Gastroesophageal sphincter (tissue), 4 donors: ENCODE data around the gene ZNF865. TPM values are rescaled to one million over a fixed set of nuclear protein-coding genes. Genes with fewer than 3 reads are reported as not detected.

Source experiments
- ATAC-seq: fragments of 150-250 bp; one replicate; pipeline ENCODE4 v1.9.1; 2016; ENCODE audit warnings: mild to moderate bottlenecking, moderate library complexity
- H3K27ac ChIP-seq, 4 donors: fragments of 200-600 bp; sonication (generic) in 3 of 4; 1 replicate in 3 of 4; 2 replicates in 1 of 4; pipeline ENCODE4 v1.5.1; 2016 to 2019
- H3K27me3 ChIP-seq: fragments of 200-600 bp; sonication (generic); one replicate; pipeline ENCODE4 v1.5.1; 2019
- H3K36me3 ChIP-seq, 2 donors: fragments of 200-600 bp; sonication (generic); one replicate each; pipeline ENCODE4 v1.5.1; 2019; ENCODE audit warnings: control low read depth in 1 of 2
- H3K4me1 ChIP-seq, 3 donors: fragments of 200-600 bp; sonication (generic); 1 replicate in 2 of 3; 2 replicates in 1 of 3; pipeline ENCODE4 v1.5.1; 2016 to 2019; ENCODE audit warnings: control low read depth in 2 of 3
- H3K4me3 ChIP-seq, 2 donors: fragments of 200-600 bp; sonication (generic); one replicate each; pipeline ENCODE4 v1.5.1; 2019; ENCODE audit warnings: mild to moderate bottlenecking in 1 of 2, moderate library complexity in 1 of 2
- H3K9me3 ChIP-seq, 3 donors: fragments of 200-600 bp; sonication (generic); one replicate each; pipeline ENCODE4 v1.5.1; 2017 to 2019; ENCODE audit warnings: control low read depth in 2 of 3
- EP300 ChIP-seq: sonication (generic); formaldehyde crosslinking; IDR thresholded peaks from one replicate; pipeline ENCODE4 v1.6.1; 2017; ENCODE audit warnings: antibody characterized with exemption, mild to moderate bottlenecking
- POLR2A ChIP-seq, 2 donors: fragments of 450-650 bp; IDR thresholded peaks; one replicate each; pipeline ENCODE4 v1.6.1; 2017; ENCODE audit warnings: antibody characterized with exemption in 2 of 2, mild to moderate bottlenecking in 2 of 2, moderate library complexity in 1 of 2
- POLR2AphosphoS5 ChIP-seq: sonication (generic); formaldehyde crosslinking; IDR thresholded peaks from one replicate; pipeline ENCODE4 v1.6.1; 2017; ENCODE audit warnings: antibody characterized with exemption
- WGBS, 2 donors: methylation state at CpG; one replicate each; pipeline ENCODE4 v1.1.5; 2018; ENCODE audit warnings: low coverage in 1 of 2; 5-methylcytosine and 5-hydroxymethylcytosine counted together
- total RNA-seq, 4 donors: library from RNA; depleted of rRNA; stranded (reverse); fragments of >200 nt; gene quantifications; one replicate each; pipeline ENCODE4 v1.1.0, GENCODE V29; 2016
- TF ChIP-seq, protein P1 (sequence below), 4 experiments: fragments of 200-600 bp in 2 of 4; fragments of 450-650 bp in 2 of 4; sonication (generic) in 1 of 4; IDR thresholded peaks; one replicate each; pipeline ENCODE4 v1.5.1; 2017 to 2019; ENCODE audit warnings: antibody characterized with exemption in 4 of 4, mild to moderate bottlenecking in 2 of 4, moderate library complexity in 2 of 4

The ZNF865 gene
- total RNA-seq, 4 donors from 2014 or later: 4.6 to 12.0 (median 6.4) TPM

DNA sequence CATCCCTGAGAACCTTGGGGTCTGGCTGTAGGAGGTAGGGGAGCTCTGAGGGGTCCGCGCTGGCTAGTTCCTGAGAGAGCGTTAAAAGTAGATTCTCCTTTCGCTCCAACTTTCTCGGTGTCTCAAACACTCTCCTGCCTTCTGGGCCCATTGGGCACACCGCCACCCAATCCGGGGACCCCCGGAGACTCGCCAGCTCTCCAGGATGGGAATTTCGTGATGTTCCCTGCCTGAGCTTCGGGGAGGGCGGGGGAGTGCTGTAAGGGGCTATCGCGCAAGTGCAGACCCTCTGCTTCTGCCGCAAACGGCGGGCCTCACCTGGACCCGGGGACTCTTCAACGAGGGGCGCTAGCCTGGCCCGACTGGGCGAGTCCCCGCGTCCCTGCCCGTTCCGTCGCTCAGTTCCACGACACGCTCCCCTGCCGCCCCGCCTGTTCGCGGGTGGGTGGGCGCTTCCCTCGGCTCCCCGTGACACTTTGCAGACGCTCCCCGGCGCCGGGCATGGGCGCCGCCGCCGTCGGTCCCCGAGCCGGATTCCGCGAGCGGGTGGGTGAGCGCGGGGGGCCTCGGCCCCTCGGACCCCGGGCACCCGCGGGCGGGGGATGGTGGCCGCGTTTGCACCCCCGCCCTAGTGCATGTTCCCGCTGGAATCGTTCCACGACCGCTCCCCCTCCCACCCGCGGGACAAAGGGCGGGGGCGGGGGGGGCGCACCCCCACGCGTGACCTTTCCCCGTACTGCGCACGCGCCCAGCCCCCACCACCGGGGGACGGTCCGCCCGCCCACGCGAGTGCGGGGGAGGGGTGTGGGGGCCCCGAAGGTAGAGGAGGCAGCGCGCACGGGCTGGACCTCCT is 42.5 kb downstream of the ZNF865 start, which contains the start of gene CCDC106:
TSS of gene CCDC106 (plus strand) at position 481 of the 853 bp plus-strand sequence. CDS start 835 bp downstream, outside the sequence.
- no peaks in the 10 kb centered on the region for H3K9me3 ChIP-seq
- H3K36me3 ChIP-seq: peaks cover 0 to 43% of the 10 kb centered on the region in 2 donors
- H3K4me3 ChIP-seq: peak within 1 kb of the TSS; percentile 76 to 96
- peak; percentile 61 for ATAC-seq
- peaks cover 0 to 77% (median 35%) of the 10 kb centered on the region in 3 donors for H3K4me1 ChIP-seq
- WGBS, 2 donors: no CpG with 5 or more reads among the region's 87 CpGs
- TF ChIP-seq POLR2A (IDR thresholded peaks at IDR 0.05) (peak in 1 of 2 donors; percentile 18), POLR2AphosphoS5 (peak; percentile 36)
- TF ChIP-seq, protein P1, sequence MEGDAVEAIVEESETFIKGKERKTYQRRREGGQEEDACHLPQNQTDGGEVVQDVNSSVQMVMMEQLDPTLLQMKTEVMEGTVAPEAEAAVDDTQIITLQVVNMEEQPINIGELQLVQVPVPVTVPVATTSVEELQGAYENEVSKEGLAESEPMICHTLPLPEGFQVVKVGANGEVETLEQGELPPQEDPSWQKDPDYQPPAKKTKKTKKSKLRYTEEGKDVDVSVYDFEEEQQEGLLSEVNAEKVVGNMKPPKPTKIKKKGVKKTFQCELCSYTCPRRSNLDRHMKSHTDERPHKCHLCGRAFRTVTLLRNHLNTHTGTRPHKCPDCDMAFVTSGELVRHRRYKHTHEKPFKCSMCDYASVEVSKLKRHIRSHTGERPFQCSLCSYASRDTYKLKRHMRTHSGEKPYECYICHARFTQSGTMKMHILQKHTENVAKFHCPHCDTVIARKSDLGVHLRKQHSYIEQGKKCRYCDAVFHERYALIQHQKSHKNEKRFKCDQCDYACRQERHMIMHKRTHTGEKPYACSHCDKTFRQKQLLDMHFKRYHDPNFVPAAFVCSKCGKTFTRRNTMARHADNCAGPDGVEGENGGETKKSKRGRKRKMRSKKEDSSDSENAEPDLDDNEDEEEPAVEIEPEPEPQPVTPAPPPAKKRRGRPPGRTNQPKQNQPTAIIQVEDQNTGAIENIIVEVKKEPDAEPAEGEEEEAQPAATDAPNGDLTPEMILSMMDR (IDR thresholded peaks at IDR 0.05): no peak
- H3K27me3 ChIP-seq: no peaks in the 10 kb centered on the region
- peak within 1 kb of the TSS; percentile 64 to 94 (median 90) for H3K27ac ChIP-seq

DNA sequence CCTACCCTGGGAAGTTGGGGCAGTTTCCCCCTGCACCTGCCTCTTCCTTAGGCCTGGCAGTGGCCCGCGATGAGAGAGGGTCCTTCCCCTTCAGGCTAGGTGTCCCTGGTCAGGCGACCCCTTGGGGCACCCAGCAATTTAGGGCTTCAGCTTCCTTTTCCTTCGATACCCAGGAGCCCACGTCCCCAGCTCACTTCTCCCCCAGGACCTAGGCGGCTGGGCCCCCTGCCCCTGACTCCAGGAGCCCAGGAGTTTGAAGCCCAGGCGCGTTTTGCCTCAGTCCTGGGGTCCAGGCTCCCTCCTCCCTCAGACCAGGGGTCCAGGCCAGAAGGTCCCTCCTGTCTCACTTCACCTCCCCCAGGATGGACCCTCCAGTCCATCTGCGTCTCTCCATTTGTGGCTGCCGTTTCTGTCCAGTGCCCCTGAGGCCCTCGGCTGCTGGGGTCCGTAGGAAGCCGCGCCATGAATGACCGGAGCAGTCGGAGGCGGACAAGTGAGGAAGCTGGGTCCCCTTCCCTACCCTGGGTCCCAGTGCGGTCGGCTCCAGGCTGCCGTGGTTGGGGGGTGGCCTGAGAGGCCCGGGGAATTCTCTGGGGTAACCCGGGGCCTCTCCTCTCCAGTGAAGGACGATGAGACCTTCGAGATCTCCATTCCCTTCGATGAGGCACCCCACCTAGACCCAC is 43.3 kb downstream of the ZNF865 start:
- peak in 1 of 2 donors; percentile 12 for TF ChIP-seq POLR2A (IDR thresholded peaks at IDR 0.05)
- TF ChIP-seq POLR2AphosphoS5: no peak
- Histone ChIP-seq H3K27ac (peak overlapping the region; percentile 64 to 94 (median 90)), H3K27me3 (no peaks in the 10 kb centered on the region), H3K4me1 (peaks cover 0 to 76% (median 37%) of the 10 kb centered on the region in 3 donors), H3K4me3 (peak overlapping the region; percentile 76 to 96), H3K9me3 (no peaks in the 10 kb centered on the region), H3K36me3 (peaks cover 0 to 43% of the 10 kb centered on the region in 2 donors)
- 0 to 16% methylated on average over 4 of the region's 25 CpGs for WGBS, 2 donors
- ATAC-seq: no peak

DNA sequence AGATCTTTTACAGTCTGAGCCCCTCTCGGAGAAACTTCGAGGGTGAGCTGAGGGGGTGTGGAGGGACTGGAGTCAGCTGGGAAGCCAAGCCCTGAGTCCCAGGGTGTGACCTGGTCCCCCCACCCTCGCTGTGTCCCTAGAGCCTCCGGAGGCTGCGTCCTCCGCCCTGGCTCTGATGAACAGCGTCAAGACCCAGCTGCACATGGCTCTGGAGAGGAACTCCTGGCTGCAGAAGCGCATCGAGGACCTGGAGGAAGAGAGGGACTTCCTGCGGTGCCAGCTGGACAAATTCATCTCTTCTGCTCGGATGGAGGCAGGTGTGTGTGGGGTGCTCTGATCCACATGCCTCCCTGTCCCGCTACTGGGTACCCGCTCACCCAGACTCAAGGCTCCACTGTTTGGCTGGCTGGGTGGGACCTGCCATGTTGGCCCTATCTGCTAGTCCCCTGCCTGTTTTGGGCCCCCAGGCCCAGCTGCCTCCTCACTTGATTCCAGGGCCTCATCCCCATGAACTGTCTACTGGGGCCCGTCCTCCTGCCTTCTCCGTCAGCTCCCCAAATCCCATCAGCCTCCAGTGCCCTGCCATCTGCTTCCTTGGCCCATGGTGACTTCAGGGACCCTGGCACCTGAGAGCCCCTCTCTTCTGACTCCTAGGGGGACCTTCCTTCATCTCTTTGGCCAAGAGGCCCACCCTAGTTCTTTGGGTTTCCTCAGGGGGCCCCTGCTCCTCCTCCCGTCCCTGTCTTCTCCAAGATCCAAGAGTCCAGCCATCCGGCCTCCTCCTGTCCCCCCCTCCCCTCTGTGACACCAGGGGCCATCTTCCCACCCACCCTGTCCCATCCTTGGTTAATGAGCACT is 44.0 kb downstream of the ZNF865 start:
- H3K4me3 ChIP-seq: peak overlapping the region in 1 of 2 donors; percentile 96
- H3K27me3 ChIP-seq: no peaks in the 10 kb centered on the region
- H3K36me3 ChIP-seq: peaks cover 0 to 41% of the 10 kb centered on the region in 2 donors
- peaks cover 0 to 68% (median 30%) of the 10 kb centered on the region in 3 donors for H3K4me1 ChIP-seq
- no peak for TF ChIP-seq EP300
- H3K9me3 ChIP-seq: no peaks in the 10 kb centered on the region
- 81% methylated on average over 4 of the region's 17 CpGs; no CpG with 5 or more reads in 1 of the 2 donors for WGBS, 2 donors
- peak overlapping the region in 3 of 4 donors; percentile 87 to 94 (median 93) for H3K27ac ChIP-seq
- no peak for ATAC-seq

DNA sequence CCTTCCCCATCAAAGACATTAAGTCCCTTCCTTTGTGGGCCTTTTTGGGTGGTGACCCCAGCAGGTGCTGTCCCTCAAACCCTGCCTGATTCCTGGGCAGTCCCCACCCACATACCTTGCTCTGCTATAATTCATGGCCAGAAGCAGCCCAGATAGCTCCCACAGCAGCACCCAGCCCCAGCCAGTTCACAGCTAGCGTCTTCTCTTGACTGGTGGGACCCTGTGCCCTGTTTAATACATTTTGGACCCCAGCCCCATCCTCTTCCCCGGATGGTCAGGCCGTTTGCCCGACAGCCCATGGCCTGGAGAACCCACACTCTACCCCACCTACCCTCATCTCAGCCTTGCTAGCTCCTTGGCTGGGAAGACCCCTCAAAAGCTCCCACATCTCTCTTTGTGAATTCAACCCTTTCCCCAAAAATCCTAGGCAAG is 44.7 kb downstream of the ZNF865 start:
- no peak for ATAC-seq
- H3K4me1 ChIP-seq: peaks cover 0 to 62% (median 28%) of the 10 kb centered on the region in 3 donors
- peak overlapping the region in 2 of 4 donors; percentile 87 to 93 for H3K27ac ChIP-seq
- H3K9me3 ChIP-seq: no peaks in the 10 kb centered on the region
- H3K4me3 ChIP-seq: no peak overlapping the region
- no peak for TF ChIP-seq EP300
- H3K36me3 ChIP-seq: peaks cover 0 to 35% of the 10 kb centered on the region in 2 donors
- no peaks in the 10 kb centered on the region for H3K27me3 ChIP-seq
- 70% methylated on average over 2 to 4 of the region's 4 CpGs for WGBS, 2 donors

DNA sequence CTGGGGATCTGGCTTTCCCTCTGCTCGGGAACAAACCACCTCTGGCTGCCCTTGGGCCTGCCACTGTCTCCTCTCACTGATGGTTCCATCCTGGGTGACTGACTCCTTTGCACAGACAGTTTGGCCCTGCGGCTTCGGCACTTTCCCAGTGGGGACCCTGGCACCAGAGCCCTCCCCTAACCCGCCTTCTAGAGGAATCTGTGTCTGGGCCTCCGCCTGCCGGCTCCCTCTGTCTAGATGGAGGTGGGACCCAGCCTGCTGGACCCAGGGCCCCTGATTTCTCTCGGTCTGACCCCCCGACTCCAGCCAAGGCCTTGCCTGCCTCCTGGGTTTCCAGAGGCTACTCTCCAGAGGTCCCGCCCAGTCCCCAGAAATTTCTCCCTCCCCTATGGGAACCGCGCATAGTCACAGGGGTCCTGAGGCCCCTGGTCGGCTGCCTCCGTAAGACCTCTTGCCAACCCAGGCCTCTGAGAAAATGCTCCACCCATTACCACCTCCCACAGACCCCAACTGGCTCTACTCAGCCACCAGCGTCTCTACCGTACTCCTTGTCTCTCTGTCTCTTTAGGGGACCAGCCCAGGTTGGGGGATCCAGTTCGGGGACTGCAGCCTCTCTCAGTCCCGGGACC is 45.3 kb downstream of the ZNF865 start:
- Histone ChIP-seq H3K27me3 (no peaks in the 10 kb centered on the region), H3K4me3 (no peak overlapping the region), H3K9me3 (no peaks in the 10 kb centered on the region), H3K36me3 (peaks cover 0 to 29% of the 10 kb centered on the region in 2 donors), H3K27ac (no peak overlapping the region), H3K4me1 (peaks cover 0 to 61% (median 28%) of the 10 kb centered on the region in 3 donors)
- TF ChIP-seq POLR2AphosphoS5: no peak
- TF ChIP-seq, protein P1 (IDR thresholded peaks at IDR 0.05): no peak
- TF ChIP-seq POLR2A (IDR thresholded peaks at IDR 0.05): no peak
- TF ChIP-seq EP300: no peak
- no peak for ATAC-seq
- WGBS, 2 donors: 80 to 81% methylated on average over 1 to 4 of the region's 17 CpGs
